GM18517 (cell line): ENCODE results near the gene ATP2A2.
A peak's percentile ranks its signal among the peaks of the same experiment; 100 is the strongest.
"Not testable (repeated sequence)": the region's sequence is repeated elsewhere in the genome, so short reads cannot be mapped to it uniquely, and the experiment has no call there.

Experiments
- ATAC-seq: cut with Tn5 transposase; IDR thresholded peaks from one replicate; pipeline ENCODE4 v1.9.1; 2021; ENCODE audit warnings: mild to moderate bottlenecking, moderate library complexity; ENCODE audit not compliant: unreplicated experiment

ATP2A2 gene

GRCh38 chr12:110365489-110366320 lies 84.7 kb downstream of the ATP2A2 start:
- no peak for ATAC-seq

GRCh38 chr12:110366321-110367142 lies 85.5 kb downstream of the ATP2A2 start:
- no peak for ATAC-seq

- no peak for ATAC-seq
Measured at GRCh38 chr12:110367181-110367864, 86.3 kb downstream of the ATP2A2 start.

- no peak for ATAC-seq
Measured at GRCh38 chr12:110369992-110370391, 88.9 kb downstream of the ATP2A2 start.

- ATAC-seq: no peak
Measured at GRCh38 chr12:110370732-110371231, 89.7 kb downstream of the ATP2A2 start.

- ATAC-seq: peak; percentile 66
Measured at GRCh38 chr12:110371408-110372055, 90.5 kb downstream of the ATP2A2 start.

GRCh38 chr12:110372056-110372425 lies 91.0 kb downstream of the ATP2A2 start:
- no peak for ATAC-seq

- no peak for ATAC-seq
Measured at GRCh38 chr12:110373025-110373424, 92.0 kb downstream of the ATP2A2 start.

GRCh38 chr12:110373425-110373824 lies 92.4 kb downstream of the ATP2A2 start:
- no peak for ATAC-seq

- no peak for ATAC-seq
Measured at GRCh38 chr12:110373962-110374611, 93.0 kb downstream of the ATP2A2 start.

GRCh38 chr12:110378131-110378790 lies 97.2 kb downstream of the ATP2A2 start:
- ATAC-seq: not testable (repeated sequence)

- no peak for ATAC-seq
Measured at GRCh38 chr12:110379197-110379596, 98.2 kb downstream of the ATP2A2 start.

GRCh38 chr12:110379631-110380030 lies 98.6 kb downstream of the ATP2A2 start:
- no peak for ATAC-seq

- no peak for ATAC-seq
Measured at GRCh38 chr12:110382683-110383082, 101.6 kb downstream of the ATP2A2 start.
